ENCODE results near the gene PACS2. TPM values are rescaled to one million over a fixed set of nuclear protein-coding genes. Genes with fewer than 3 reads are reported as not detected.

PACS2 gene
- total RNA-seq, 4 donors from 2014 or later: 37.1 to 116 (median 52.2) TPM

DNA sequence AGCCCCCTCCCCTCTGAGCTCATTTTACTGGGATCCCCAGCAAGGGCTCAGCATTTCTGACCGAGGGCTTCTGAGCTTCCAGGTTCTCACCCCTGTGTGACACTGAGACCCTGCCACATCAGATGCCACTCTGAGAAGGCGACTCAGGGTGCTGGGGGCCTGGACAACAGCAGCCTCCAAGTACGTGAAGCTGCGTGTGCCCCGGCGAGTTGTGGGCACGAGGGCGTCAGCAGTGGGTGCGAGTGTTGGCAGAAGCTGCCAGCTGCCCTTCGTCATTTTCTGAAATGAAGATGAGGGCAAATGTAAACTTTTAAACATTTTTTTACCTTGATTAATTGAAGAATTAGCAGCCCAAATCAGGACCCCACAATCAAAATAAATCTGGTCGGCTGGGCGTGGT lies 51.1 kb downstream of the PACS2 start:
- Histone ChIP-seq H3K27me3 (no peaks in the 10 kb centered on the region), H3K27ac (no peak overlapping the region), H3K4me3 (no peak overlapping the region), H3K36me3 (no peaks in the 10 kb centered on the region), H3K4me1 (no peaks in the 10 kb centered on the region), H3K9me3 (no peaks in the 10 kb centered on the region)
- intact Hi-C loops (cut with DNase I; ENCODE audit: low total_unique reads): no loop called here
- DNase-seq: no peak
- TF ChIP-seq POLR2A (IDR thresholded peaks at IDR 0.05) (no peak), CTCF (IDR thresholded peaks at IDR 0.05) (no peak)

DNA sequence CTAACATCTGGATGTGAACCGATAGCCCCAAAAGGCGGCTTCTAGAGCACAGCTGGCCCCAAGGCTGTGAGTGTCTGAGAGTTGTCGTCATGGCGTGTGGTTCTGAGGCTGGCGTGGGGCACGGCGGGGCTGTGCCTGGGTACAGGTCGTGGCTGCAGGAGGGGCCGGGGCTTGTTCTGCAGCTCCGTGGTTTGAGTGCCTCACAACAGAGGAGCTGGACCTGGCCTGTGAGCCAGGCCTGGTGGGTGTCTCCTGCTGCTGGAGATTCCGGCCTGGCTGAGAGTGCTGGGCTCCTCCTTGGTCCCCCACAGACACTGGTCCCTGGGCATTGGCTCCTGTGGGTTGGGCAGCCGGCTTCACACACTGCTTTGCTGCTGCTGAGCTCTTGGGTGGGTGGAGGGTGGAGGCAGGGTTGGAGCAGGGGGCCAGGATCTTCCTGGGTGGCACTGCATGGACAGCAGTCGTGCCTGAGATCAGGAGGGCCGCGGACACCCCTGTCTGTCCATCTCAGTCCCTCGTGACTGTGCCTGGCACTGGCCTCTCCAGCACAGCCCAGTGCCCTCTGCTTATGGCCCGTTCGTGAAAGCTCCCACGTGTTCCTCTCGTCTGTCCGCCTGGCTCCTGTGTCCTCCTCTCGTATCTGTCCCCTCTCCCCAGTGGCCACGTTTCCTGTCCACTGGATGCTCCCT lies 52.0 kb downstream of the PACS2 start:
- Histone ChIP-seq H3K9me3 (no peaks in the 10 kb centered on the region), H3K27me3 (no peaks in the 10 kb centered on the region), H3K27ac (no peak overlapping the region), H3K36me3 (no peaks in the 10 kb centered on the region), H3K4me1 (no peaks in the 10 kb centered on the region), H3K4me3 (no peak overlapping the region)
- intact Hi-C loops (cut with DNase I; ENCODE audit: low total_unique reads): no loop called here
- TF ChIP-seq POLR2A (IDR thresholded peaks at IDR 0.05): no peak
- TF ChIP-seq CTCF (IDR thresholded peaks at IDR 0.05): no peak
- DNase-seq: no peak

- intact Hi-C loops (cut with DNase I; ENCODE audit: low total_unique reads): no loop called here
- Histone ChIP-seq H3K27ac (no peak overlapping the region), H3K4me3 (no peak overlapping the region), H3K9me3 (no peaks in the 10 kb centered on the region), H3K36me3 (no peaks in the 10 kb centered on the region), H3K27me3 (no peaks in the 10 kb centered on the region), H3K4me1 (no peaks in the 10 kb centered on the region)
- no peak for DNase-seq
- TF ChIP-seq POLR2A (IDR thresholded peaks at IDR 0.05): no peak
- TF ChIP-seq CTCF (IDR thresholded peaks at IDR 0.05): no peak
Measured at GRCh38 chr14:105367116-105368031, 52.8 kb downstream of the PACS2 start.

GRCh38 chr14:105368032-105368417 lies 53.5 kb downstream of the PACS2 start:
- no peaks in the 10 kb centered on the region for H3K36me3 ChIP-seq
- no peak for TF ChIP-seq POLR2A (IDR thresholded peaks at IDR 0.05)
- intact Hi-C loops (cut with DNase I; ENCODE audit: low total_unique reads): no loop called here

DNA sequence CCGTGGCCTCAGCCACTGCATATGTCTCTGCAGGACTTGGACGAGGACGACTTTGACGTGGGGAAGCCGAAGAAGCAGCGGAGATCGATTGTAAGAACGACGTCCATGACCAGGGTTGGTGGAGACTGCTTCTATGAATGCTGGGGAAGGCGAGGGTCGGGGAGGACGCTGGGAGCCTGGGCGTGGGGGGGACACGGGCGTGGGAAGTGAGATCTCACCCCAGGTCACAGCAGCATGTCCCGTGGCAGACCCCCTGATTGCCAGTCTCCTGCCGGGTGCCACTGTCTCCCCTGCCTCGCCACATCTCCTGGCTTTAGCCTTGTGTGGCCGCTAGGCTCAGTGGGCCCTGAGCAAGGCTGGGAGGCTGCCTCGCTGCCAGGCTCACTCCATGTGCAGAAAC lies 53.9 kb downstream of the PACS2 start:
- Histone ChIP-seq H3K27me3 (no peaks in the 10 kb centered on the region), H3K27ac (no peak overlapping the region), H3K9me3 (no peaks in the 10 kb centered on the region), H3K4me1 (no peaks in the 10 kb centered on the region), H3K36me3 (no peaks in the 10 kb centered on the region), H3K4me3 (no peak overlapping the region)
- intact Hi-C loops (cut with DNase I; ENCODE audit: low total_unique reads): no loop called here
- DNase-seq: no peak
- no peak for TF ChIP-seq POLR2A (IDR thresholded peaks at IDR 0.05)
- TF ChIP-seq CTCF (IDR thresholded peaks at IDR 0.05): no peak

More at GRCh38 chr14:105368032-105368417, 53.5 kb downstream of the PACS2 start:
- Histone ChIP-seq H3K4me3 (no peak overlapping the region), H3K9me3 (no peaks in the 10 kb centered on the region), H3K27me3 (no peaks in the 10 kb centered on the region), H3K27ac (no peak overlapping the region), H3K4me1 (no peaks in the 10 kb centered on the region)
- DNase-seq: no peak
